ENCODE results near the gene FYCO1.

FYCO1 gene

DNA sequence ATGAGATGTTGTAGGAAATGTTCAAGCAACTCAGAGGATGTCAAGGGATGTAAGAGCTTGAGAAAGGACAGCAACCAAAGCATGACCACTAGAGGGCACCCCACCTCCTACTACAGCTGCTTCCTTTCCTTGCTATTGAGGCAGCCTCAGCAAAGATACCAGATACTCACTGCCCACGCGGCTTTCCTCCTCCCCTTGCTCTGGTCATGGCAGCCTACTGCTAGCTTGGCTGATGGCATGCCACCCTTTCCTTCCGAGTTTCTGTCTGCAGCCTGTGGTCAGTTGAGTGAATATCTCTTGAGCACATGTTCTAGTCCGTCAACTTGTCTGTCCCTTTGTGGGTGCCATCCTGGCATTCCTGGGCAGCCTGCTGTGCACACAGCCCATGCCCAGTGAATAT, 56.8 kb downstream of the FYCO1 start:
- no peak overlapping the region for H3K4me3 ChIP-seq (ENCODE audit: low read depth, low read length)
- peak; percentile 66 for DNase-seq (ENCODE audit: low read depth)
- TF ChIP-seq, protein P1, sequence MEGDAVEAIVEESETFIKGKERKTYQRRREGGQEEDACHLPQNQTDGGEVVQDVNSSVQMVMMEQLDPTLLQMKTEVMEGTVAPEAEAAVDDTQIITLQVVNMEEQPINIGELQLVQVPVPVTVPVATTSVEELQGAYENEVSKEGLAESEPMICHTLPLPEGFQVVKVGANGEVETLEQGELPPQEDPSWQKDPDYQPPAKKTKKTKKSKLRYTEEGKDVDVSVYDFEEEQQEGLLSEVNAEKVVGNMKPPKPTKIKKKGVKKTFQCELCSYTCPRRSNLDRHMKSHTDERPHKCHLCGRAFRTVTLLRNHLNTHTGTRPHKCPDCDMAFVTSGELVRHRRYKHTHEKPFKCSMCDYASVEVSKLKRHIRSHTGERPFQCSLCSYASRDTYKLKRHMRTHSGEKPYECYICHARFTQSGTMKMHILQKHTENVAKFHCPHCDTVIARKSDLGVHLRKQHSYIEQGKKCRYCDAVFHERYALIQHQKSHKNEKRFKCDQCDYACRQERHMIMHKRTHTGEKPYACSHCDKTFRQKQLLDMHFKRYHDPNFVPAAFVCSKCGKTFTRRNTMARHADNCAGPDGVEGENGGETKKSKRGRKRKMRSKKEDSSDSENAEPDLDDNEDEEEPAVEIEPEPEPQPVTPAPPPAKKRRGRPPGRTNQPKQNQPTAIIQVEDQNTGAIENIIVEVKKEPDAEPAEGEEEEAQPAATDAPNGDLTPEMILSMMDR (IDR thresholded peaks at IDR 0.05; ENCODE audit: control insufficient read depth, extremely low read depth, insufficient read depth): peak; percentile 87

DNA sequence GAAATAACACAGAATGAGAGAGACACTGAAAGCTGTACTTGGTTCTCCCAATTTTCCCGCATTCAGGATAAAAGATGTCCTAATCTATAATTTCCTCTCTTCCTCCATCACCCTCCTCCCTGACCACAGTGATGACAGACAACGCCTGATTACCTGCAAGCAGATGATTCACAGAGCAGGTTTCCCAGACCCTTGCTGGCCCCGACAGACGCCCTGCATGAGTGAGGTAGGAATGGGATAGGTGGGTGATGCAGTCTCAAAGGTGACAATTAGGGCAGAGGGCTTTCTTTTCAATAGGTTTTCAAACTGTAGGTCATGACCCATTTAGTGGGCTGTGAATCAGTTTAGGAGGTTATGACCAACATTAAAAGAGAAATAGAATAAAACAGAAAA, 57.6 kb downstream of the FYCO1 start:
- H3K4me3 ChIP-seq (ENCODE audit: low read depth, low read length): no peak overlapping the region
- TF ChIP-seq, protein P1 (IDR thresholded peaks at IDR 0.05; ENCODE audit: control insufficient read depth, extremely low read depth, insufficient read depth): no peak
- DNase-seq (ENCODE audit: low read depth): no peak

DNA sequence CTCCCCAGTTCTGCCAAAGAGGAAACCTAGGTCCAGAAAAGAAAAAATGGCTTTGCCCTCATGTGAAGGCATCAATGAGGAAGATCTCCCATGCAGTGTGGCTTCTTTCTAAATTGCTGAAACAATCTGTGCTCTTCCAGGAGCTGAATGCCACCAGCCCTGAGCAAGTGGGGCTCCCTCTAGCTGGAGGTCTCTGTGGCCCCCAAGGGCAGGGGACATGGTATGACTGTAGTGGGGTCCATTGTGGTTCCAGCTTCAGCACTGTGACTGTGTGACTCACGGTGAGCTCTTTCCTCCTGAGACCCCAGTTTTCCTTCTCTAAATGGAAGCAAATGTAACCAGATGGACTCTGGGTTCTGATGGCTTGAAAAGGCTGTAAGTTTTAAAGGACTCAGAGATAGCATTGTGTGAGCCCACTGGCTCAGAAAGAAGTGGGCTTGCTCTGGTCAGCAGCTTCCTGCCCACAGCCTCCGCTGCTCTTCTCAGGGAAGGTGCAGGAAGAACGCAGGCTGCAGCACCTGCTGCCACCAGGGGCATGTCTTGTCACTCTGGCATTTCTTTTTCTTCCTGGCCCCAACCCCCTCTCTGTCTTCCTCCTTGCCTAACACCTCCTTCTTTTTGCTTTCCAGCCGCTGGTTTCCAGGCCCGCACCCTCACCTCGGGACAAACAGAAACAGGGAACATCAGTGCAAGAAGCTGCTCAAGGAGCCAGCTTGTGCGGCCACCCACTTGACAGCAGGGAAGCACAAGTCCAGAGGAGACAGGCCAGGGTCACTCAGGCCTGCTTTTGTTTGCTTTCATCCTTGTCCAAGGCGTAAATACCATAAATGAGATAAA, 58.2 kb downstream of the FYCO1 start:
- no peak for DNase-seq (ENCODE audit: low read depth)
- TF ChIP-seq, protein P1 (IDR thresholded peaks at IDR 0.05; ENCODE audit: control insufficient read depth, extremely low read depth, insufficient read depth): no peak
- no peak overlapping the region for H3K4me3 ChIP-seq (ENCODE audit: low read depth, low read length)

DNA sequence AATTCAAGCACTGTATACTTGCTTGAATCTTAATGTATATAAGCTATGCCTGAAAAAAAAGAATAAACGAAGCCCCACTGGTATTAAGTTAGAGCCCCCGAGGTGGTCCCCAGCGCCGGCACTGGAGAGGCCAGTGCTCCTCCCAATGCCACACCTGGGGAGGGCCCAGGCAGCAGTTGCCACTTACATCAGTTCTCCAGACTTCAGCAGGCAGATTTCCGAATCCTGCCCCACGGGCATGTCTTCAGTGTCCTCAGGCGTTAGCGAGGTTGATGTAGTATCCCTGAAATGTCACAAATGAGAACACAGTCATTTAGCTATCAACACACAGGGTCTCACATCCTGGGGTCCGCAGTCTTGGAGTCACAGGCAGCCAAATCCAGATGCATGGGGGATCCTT, 59.4 kb downstream of the FYCO1 start:
- no peak for DNase-seq (ENCODE audit: low read depth)
- no peak overlapping the region for H3K4me3 ChIP-seq (ENCODE audit: low read depth, low read length)
- TF ChIP-seq, protein P1 (IDR thresholded peaks at IDR 0.05; ENCODE audit: control insufficient read depth, extremely low read depth, insufficient read depth): no peak

DNA sequence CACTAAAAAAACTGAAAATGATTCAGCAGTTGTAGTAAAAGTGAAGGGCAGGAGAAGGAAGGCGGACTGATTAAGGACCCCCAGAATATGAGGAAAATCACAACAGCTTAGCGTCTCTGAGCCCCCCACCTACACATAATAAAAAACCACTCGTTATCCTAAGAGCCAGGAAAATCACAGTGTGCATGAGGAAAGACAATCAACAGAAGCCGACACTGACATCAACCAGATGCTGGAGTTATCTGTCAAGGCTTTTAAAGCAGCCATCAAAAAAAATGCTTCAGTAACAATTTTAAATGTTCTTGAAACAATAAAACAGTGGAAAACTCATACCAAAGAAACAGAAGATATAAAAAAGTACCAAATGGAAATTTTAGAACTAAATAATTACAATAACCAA, 62.0 kb downstream of the FYCO1 start:
- TF ChIP-seq, protein P1 (IDR thresholded peaks at IDR 0.05; ENCODE audit: control insufficient read depth, extremely low read depth, insufficient read depth): no peak
- H3K4me3 ChIP-seq (ENCODE audit: low read depth, low read length): no peak overlapping the region
- DNase-seq (ENCODE audit: low read depth): no peak

DNA sequence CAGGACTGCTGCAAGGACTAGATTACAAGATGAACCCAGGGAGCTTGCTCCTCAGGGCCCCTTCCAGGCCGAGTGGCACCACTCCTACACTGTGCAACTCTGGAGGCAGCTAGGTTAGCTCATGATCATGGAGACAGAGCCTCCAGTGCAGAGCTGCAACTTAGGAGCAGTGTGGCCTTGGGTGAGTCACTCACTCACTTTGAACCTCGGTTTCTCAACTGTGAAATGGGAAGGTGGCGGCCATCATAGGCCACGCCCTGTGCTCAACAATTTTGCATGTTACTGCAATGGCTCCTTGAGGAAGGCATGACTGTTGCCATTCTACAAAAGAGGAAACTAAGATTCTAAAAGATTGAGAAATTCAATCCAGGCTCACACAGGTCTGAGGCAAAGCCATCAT, 63.5 kb downstream of the FYCO1 start:
- H3K4me3 ChIP-seq (ENCODE audit: low read depth, low read length): no peak overlapping the region
- DNase-seq (ENCODE audit: low read depth): no peak
- TF ChIP-seq, protein P1 (IDR thresholded peaks at IDR 0.05; ENCODE audit: control insufficient read depth, extremely low read depth, insufficient read depth): no peak

DNA sequence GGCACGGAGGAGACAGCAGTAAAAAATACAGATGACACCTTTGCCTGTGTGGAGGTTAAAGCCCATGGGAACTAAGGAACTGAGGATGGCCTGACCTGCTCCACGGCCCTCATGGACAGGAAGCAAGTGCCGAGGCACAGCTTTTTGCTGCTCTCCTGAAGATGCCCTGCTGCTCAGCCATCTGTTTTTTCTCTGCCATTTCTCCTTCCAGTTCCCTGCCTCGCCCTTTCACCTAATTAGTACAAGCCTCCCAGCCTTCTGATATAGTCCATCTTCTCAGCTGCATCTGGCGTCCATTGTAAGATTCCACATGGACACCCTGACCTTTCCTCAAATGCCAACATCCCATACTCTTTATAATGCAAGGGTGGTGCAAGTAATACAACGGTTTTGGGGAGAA, 64.1 kb downstream of the FYCO1 start:
- no peak for DNase-seq (ENCODE audit: low read depth)
- H3K4me3 ChIP-seq (ENCODE audit: low read depth, low read length): no peak overlapping the region
- TF ChIP-seq, protein P1 (IDR thresholded peaks at IDR 0.05; ENCODE audit: control insufficient read depth, extremely low read depth, insufficient read depth): no peak
